OCI-LY7 (cell line): ENCODE results near the gene CD69. TPM values are rescaled to one million over a fixed set of nuclear protein-coding genes. Genes with fewer than 3 reads are reported as not detected.

Source experiments
- BruUV-seq: library from RNA; stranded (reverse); fragments of 400-500 nt; replicated peaks from 2 replicates; lab custom pipeline; 2021; lab: Mats Ljungman, UMichigan
- CTCF ChIA-PET: fragments of 300-600 bp; sonication (Branson Sonifier 250); formaldehyde crosslinking; loops from one replicate; lab custom pipeline; 2022; ENCODE audit warnings: antibody characterized with exemption; ENCODE audit not compliant: unreplicated experiment; lab: Charles Lee
- POLR2A ChIA-PET: fragments of 300-600 bp; sonication (Branson Sonifier 250); formaldehyde crosslinking; loops from one replicate; lab custom pipeline; 2022; ENCODE audit warnings: antibody characterized with exemption; lab: Charles Lee
- DNase-seq: peaks from one replicate; pipeline ENCODE4 v3.0.0-alpha.2; 2015; ENCODE audit warnings: low spot score
- H2AFZ ChIP-seq: fragments of 200-600 bp; sonication (generic), shearing (Covaris generic); 2 replicates; pipeline ENCODE4 v1.6.1; 2014; ENCODE audit warnings: mild to moderate bottlenecking, antibody characterized with exemption, low read length, moderate library complexity
- H3K27ac ChIP-seq: fragments of 200-600 bp; sonication (generic); 2 replicates; pipeline ENCODE4 v1.5.1; 2014; ENCODE audit warnings: mixed run types, low read depth, mild to moderate bottlenecking, moderate library complexity, low read length, inconsistent platforms; ENCODE audit not compliant: poor library complexity, severe bottlenecking
- H3K36me3 ChIP-seq: fragments of 200-600 bp; sonication (generic); 2 replicates; pipeline ENCODE4 v1.6.1; 2014; ENCODE audit warnings: mild to moderate bottlenecking, antibody characterized with exemption, low read length, moderate library complexity, mixed read lengths; ENCODE audit not compliant: insufficient read depth
- H3K4me1 ChIP-seq: fragments of 200-600 bp; sonication (generic); 2 replicates; pipeline ENCODE4 v1.5.1; 2014; ENCODE audit warnings: mild to moderate bottlenecking, low read length; ENCODE audit not compliant: insufficient read depth, poor library complexity, severe bottlenecking
- H3K4me2 ChIP-seq: fragments of 200-600 bp; sonication (generic); 2 replicates; pipeline ENCODE4 v1.6.1; 2014; ENCODE audit warnings: mild to moderate bottlenecking, low read length
- H3K4me3 ChIP-seq: fragments of 200-600 bp; sonication (generic); 2 replicates; pipeline ENCODE4 v1.5.1; 2014; ENCODE audit warnings: mild to moderate bottlenecking, low read depth, low read length; ENCODE audit not compliant: poor library complexity, severe bottlenecking
- H3K79me2 ChIP-seq: fragments of 200-600 bp; sonication (generic); 2 replicates; pipeline ENCODE4 v1.6.1; 2016; ENCODE audit warnings: low read depth, mild to moderate bottlenecking, low read length, moderate library complexity, mixed read lengths; ENCODE audit not compliant: insufficient read depth
- H3K9me2 ChIP-seq: fragments of 200-600 bp; sonication (generic); 2 replicates; pipeline ENCODE4 v1.6.1; 2016; ENCODE audit warnings: mild to moderate bottlenecking, low read length, mixed read lengths; ENCODE audit not compliant: insufficient read depth
- H3K9me3 ChIP-seq: fragments of 200-600 bp; sonication (generic); 2 replicates; pipeline ENCODE4 v1.6.1; 2014; ENCODE audit warnings: mild to moderate bottlenecking, mixed run types, low read length, mixed read lengths
- H4K20me1 ChIP-seq: fragments of 200-600 bp; sonication (generic); 2 replicates; pipeline ENCODE4 v1.6.1; 2014; ENCODE audit warnings: mild to moderate bottlenecking, antibody characterized with exemption, low read length, moderate library complexity, mixed read lengths; ENCODE audit not compliant: insufficient read depth
- CTCF ChIP-seq: fragments of 200-600 bp; sonication (generic); conservative IDR thresholded peaks from 2 replicates; pipeline ENCODE4 v1.5.1; 2014; ENCODE audit warnings: mild to moderate bottlenecking, antibody characterized with exemption, low read length, moderate library complexity, mixed read lengths
- EZH2phosphoT487 ChIP-seq: fragments of 200-600 bp; sonication (generic); IDR thresholded peaks from 2 replicates; pipeline ENCODE4 v1.6.1; 2018; ENCODE audit warnings: low read depth, borderline replicate concordance, mild to moderate bottlenecking, mixed run types, antibody characterized with exemption, low read length, moderate library complexity, mixed read lengths
- intact Hi-C: fragments of 100-400 bp; cut with micrococcal nuclease; formaldehyde crosslinking; loops from one replicate; pipeline ENCODE4 v1.10.0; 2022; ENCODE audit not compliant: unreplicated experiment
- total RNA-seq, 2 experiments: library from RNA; depleted of rRNA in 1 of 2; stranded (reverse); fragments of >200 nt in 1 of 2; shearing (Covaris generic) in 1 of 2; gene quantifications; 2 replicates each; pipeline ENCODE4 v1.2.3, GENCODE V29; 2014 to 2022

Gene CD69
- total RNA-seq, 2 experiments from 2014 or later, result 10.3 to 12.3 TPM

- H3K4me2 ChIP-seq, result peak overlapping the region; percentile 80
- no peak for DNase-seq
- no peaks in the 10 kb centered on the region for H4K20me1 ChIP-seq
- H3K36me3 ChIP-seq, result peaks cover 39% of the 10 kb centered on the region
- H3K4me1 ChIP-seq, result peaks cover 100% of the 10 kb centered on the region
- BruUV-seq, result no TSS peak
- intact Hi-C loops, result loop anchor here (1.0 kb wide), 1 partner anchor 8 kb away; the partner anchor contains the start of gene CLECL1
- H3K9me2 ChIP-seq, result no peaks in the 10 kb centered on the region
- H3K9me3 ChIP-seq, result 0 out of 2 replicates have a peak, but pooled peaks cover 4% of the 10 kb centered on the region
- peaks cover 93% of the 10 kb centered on the region for H3K79me2 ChIP-seq
- peak overlapping the region; percentile 99 for H3K27ac ChIP-seq
- no peak for TF ChIP-seq CTCF
- no peak for TF ChIP-seq EZH2phosphoT487
- POLR2A ChIA-PET, result interaction anchor here (1.1 to 8.5 kb wide), 16 partner anchors 8 to 668 kb away, joined by 3 to 136 read pairs (median 8); partner anchors contain the start of genes CD69, CLEC2D and CLECL1
- peak overlapping the region; percentile 78 for H3K4me3 ChIP-seq
- CTCF ChIA-PET, result interaction anchor here (1.3 kb wide), 1 partner anchor 17 kb away, joined by 4 read pairs; no protein-coding TSS in a partner anchor
- no peak overlapping the region for H2AFZ ChIP-seq
Measured at GRCh38 chr12:9725213-9725870, 35.4 kb downstream of the CD69 start.

- DNase-seq, result no peak
- Histone ChIP-seq H3K4me1 (peaks cover 100% of the 10 kb centered on the region), H3K36me3 (peaks cover 48% of the 10 kb centered on the region), H4K20me1 (no peaks in the 10 kb centered on the region), H3K4me2 (peak overlapping the region; percentile 80), H3K9me3 (0 out of 2 replicates have a peak, but pooled peaks cover 4% of the 10 kb centered on the region), H3K27ac (peak overlapping the region; percentile 99), H3K9me2 (no peaks in the 10 kb centered on the region), H3K79me2 (peaks cover 91% of the 10 kb centered on the region), H3K4me3 (peak overlapping the region; percentile 78), H2AFZ (no peak overlapping the region)
- POLR2A ChIA-PET, result interaction anchor here (0.7 to 8.5 kb wide), 11 partner anchors 9 to 668 kb away, joined by 3 to 136 read pairs (median 22); partner anchors contain the start of genes CLEC2D and CLECL1
- no TSS peak for BruUV-seq
- intact Hi-C loops, result no loop called here
- CTCF ChIA-PET, result no interaction called here
- TF ChIP-seq CTCF (no peak), EZH2phosphoT487 (no peak)
Measured at GRCh38 chr12:9724023-9724422, 36.7 kb downstream of the CD69 start.
